NCI-H2081 treated with DMSO at 0.1 percent for 48 hours (cell line): ENCODE measurements around the gene NTRK2.

Source experiments
- DNase-seq: peaks from one replicate; lab custom pipeline; 2025; lab: John Stamatoyannopoulos, UW

The NTRK2 gene

GRCh38 chr9:84939774-84940173 lies 270.2 kb downstream of the NTRK2 start:
- DNase-seq: no peak

GRCh38 chr9:84940294-84940693 lies 270.8 kb downstream of the NTRK2 start:
- no peak for DNase-seq

- DNase-seq: no peak
These were observed 272.3 kb downstream of the NTRK2 start for GRCh38 chr9:84941792-84942191.

GRCh38 chr9:84943482-84944050 lies 274.0 kb downstream of the NTRK2 start:
- no peak for DNase-seq

- DNase-seq: no peak
These were observed 276.5 kb downstream of the NTRK2 start for GRCh38 chr9:84945878-84946538.

- no peak for DNase-seq
These were observed 278.0 kb downstream of the NTRK2 start for GRCh38 chr9:84947412-84947972.

GRCh38 chr9:84949258-84949657 lies 279.7 kb downstream of the NTRK2 start:
- no peak for DNase-seq

- no peak for DNase-seq
These were observed 280.4 kb downstream of the NTRK2 start for GRCh38 chr9:84949971-84950370.

- DNase-seq: no peak
These were observed 281.6 kb downstream of the NTRK2 start for GRCh38 chr9:84950879-84951811.

- DNase-seq: no peak
These were observed 283.8 kb downstream of the NTRK2 start for GRCh38 chr9:84953252-84953773.

- DNase-seq: no peak
These were observed 284.5 kb downstream of the NTRK2 start for GRCh38 chr9:84953797-84954705.

GRCh38 chr9:84955155-84955554 lies 285.6 kb downstream of the NTRK2 start:
- no peak for DNase-seq

- no peak for DNase-seq
These were observed 286.4 kb downstream of the NTRK2 start for GRCh38 chr9:84955971-84956370.

GRCh38 chr9:84959339-84959738 lies 289.8 kb downstream of the NTRK2 start:
- DNase-seq: no peak

GRCh38 chr9:84966876-84967830 lies 297.6 kb downstream of the NTRK2 start:
- DNase-seq: no peak

- DNase-seq: no peak
These were observed 299.6 kb downstream of the NTRK2 start for GRCh38 chr9:84969084-84969483.

- DNase-seq: no peak
These were observed 300.2 kb downstream of the NTRK2 start for GRCh38 chr9:84969736-84970135.

GRCh38 chr9:84970432-84970831 lies 300.9 kb downstream of the NTRK2 start:
- DNase-seq: no peak

GRCh38 chr9:84971571-84971970 lies 302.0 kb downstream of the NTRK2 start:
- no peak for DNase-seq

GRCh38 chr9:84974258-84974657 lies 304.7 kb downstream of the NTRK2 start:
- no peak for DNase-seq
